ENCODE data around the gene CAMSAP1.

DNA sequence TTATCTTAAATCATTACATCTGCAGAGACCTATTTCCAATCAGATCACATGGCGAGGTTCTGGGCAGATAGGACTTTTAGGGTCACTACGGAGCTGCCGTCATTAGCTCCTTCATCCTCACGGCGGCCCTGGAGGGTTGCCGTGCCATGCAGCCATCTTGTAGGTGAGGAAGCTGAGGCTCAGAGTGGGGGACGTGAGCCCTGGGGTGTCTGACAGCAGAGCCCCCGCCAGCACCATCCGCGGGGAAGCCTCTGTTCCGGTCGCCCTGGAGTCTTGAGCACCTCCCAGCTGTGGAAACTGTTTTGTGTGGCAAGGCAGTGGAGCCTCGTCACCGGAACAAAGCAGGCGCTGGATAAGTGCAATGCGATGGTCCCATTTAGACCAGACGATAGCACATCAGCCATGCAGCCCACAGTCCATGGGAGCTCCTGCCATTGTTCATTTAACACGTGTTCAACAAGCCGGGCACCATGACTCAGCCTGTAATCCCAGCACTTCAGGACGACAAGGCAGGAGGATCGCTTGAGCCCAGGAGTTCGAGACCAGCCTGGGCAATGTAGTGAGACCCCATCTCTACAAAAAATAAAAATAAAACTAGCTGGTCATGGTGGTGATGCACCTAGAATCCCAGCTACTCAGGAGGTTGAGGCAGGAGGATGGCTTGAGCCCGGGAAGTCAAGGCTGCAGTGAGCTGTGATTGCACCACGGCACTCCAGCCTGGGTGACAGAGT lies 143.5 kb downstream of the CAMSAP1 start:
- TF ChIP-seq EZH2phosphoT487 (IDR thresholded peaks at IDR 0.05; ENCODE audit: insufficient read depth, low read depth) (no peak), EZH2 (IDR thresholded peaks at IDR 0.05; ENCODE audit: insufficient read depth, poor library complexity, severe bottlenecking) (no peak)

Measured in GM23248 (cell line).